Large intestine (tissue), 1 donor: ENCODE measurements around the gene NHSL2. TPM values are rescaled to one million over a fixed set of nuclear protein-coding genes. Genes with fewer than 3 reads are reported as not detected.

ENCODE experiments used
- polyA plus RNA-seq: library from polyadenylated mRNA; unstranded; fragments of 120-200 nt; gene quantifications from one replicate; pipeline ENCODE4 v1.2.1, GENCODE V29; 2013

The NHSL2 gene
- polyA plus RNA-seq, 1 donor = 3.3 TPM

Other genes with a start within 250 kb of the NHSL2 start
- gene CXorf49, start 192.6 kb upstream of the NHSL2 start, polyA plus RNA-seq = not detected
- gene CXorf49B, start 147.5 kb upstream of the NHSL2 start, polyA plus RNA-seq = not detected
- 6.9 TPM for gene RTL5, start 221.1 kb downstream of the NHSL2 start, polyA plus RNA-seq